H1 (cell line): ENCODE results near the gene DAO. TPM values are rescaled to one million over a fixed set of nuclear protein-coding genes. Genes with fewer than 3 reads are reported as not detected.
A peak's percentile ranks its signal among the peaks of the same experiment; 100 is the strongest.

Source experiments
- CTCF ChIA-PET: fragments of 300-600 bp; sonication (Branson Sonifier 250); formaldehyde crosslinking; loops from one replicate; lab custom pipeline; 2021; ENCODE audit not compliant: partially characterized antibody; lab: Charles Lee
- POLR2A ChIA-PET: fragments of 300-600 bp; sonication (Branson Sonifier 250); formaldehyde crosslinking; loops from one replicate; lab custom pipeline; 2021; ENCODE audit warnings: inconsistent platforms; ENCODE audit not compliant: partially characterized antibody; lab: Charles Lee
- DNase-seq, 2 experiments: peaks; one replicate each; pipeline versions ENCODE4 v3.0.0 to v3.0.0-alpha.2; 2010 to 2022; ENCODE audit warnings: low spot score in 2 of 2, low read depth in 1 of 2, mixed read lengths in 1 of 2
- FAIRE-seq: peaks from 2 replicates; lab custom pipeline; 2011; peaks lifted over from hg19 to GRCh38; lab: Jason Lieb, UNC
- H2AFZ ChIP-seq: 2 replicates; pipeline ENCODE4 v1.8.1; 2012; ENCODE audit warnings: low read length, inconsistent platforms
- H2AK5ac ChIP-seq: 2 replicates; pipeline ENCODE4 v1.6.1; 2013; ENCODE audit warnings: low read depth, low read length
- H2BK120ac ChIP-seq: replicated peaks from 2 replicates; pipeline ENCODE3; 2013; ENCODE audit warnings: low read depth, low read length, inconsistent platforms
- H2BK12ac ChIP-seq: 2 replicates; pipeline ENCODE4 v1.6.1; 2013; ENCODE audit warnings: low read depth, low read length
- H2BK15ac ChIP-seq: 2 replicates; pipeline ENCODE4 v1.6.1; 2013; ENCODE audit warnings: low read length
- H2BK20ac ChIP-seq: 2 replicates; pipeline ENCODE4 v1.6.1; 2013; ENCODE audit warnings: low read length
- H2BK5ac ChIP-seq: 2 replicates; pipeline ENCODE4 v1.6.1; 2013; ENCODE audit warnings: low read depth, low read length
- H3K14ac ChIP-seq: 2 replicates; pipeline ENCODE4 v1.6.1; 2013; ENCODE audit warnings: inconsistent platforms; ENCODE audit not compliant: insufficient read length
- H3K18ac ChIP-seq: 2 replicates; pipeline ENCODE4 v1.6.1; 2013; ENCODE audit warnings: low read length; ENCODE audit errors: extremely low read depth
- H3K23ac ChIP-seq: 2 replicates; pipeline ENCODE4 v1.6.1; 2013; ENCODE audit warnings: inconsistent platforms; ENCODE audit not compliant: insufficient read length
- H3K23me2 ChIP-seq: 2 replicates; pipeline ENCODE4 v1.6.1; 2013; ENCODE audit warnings: low read depth, low read length
- H3K27ac ChIP-seq: 2 replicates; pipeline ENCODE4 v1.6.1; 2011; ENCODE audit warnings: low read depth, low read length, inconsistent platforms
- H3K27me3 ChIP-seq, 4 experiments: replicated peaks in 1 of 4; 1 replicate in 1 of 4; 2 replicates in 3 of 4; pipeline versions ENCODE4 v1.6.1 to v1.8.1; 2011 to 2013; ENCODE audit warnings: low read length in 3 of 4, mild to moderate bottlenecking in 3 of 4, inconsistent platforms in 2 of 4, mixed read lengths in 2 of 4, moderate library complexity in 1 of 4; ENCODE audit not compliant: control insufficient read depth in 3 of 4, insufficient read depth in 3 of 4; ENCODE audit errors: extremely low read depth in 1 of 4
- H3K36me3 ChIP-seq, 4 experiments: 2 replicates each; pipeline versions ENCODE4 v1.6.1 to v1.8.1; 2011 to 2013; ENCODE audit warnings: mild to moderate bottlenecking in 4 of 4, low read length in 3 of 4, moderate library complexity in 2 of 4, control low read depth in 1 of 4, inconsistent platforms in 1 of 4; ENCODE audit not compliant: insufficient read depth in 4 of 4, control insufficient read depth in 2 of 4
- H3K4ac ChIP-seq: replicated peaks from 2 replicates; pipeline ENCODE3; 2013; ENCODE audit warnings: low read length, low read depth, mixed read lengths, inconsistent platforms; ENCODE audit not compliant: insufficient read length
- H3K4me1 ChIP-seq, 4 experiments: replicated peaks in 1 of 4; 1 replicate in 1 of 4; 2 replicates in 3 of 4; pipeline versions ENCODE4 v1.6.1 to v1.8.1; 2011 to 2013; ENCODE audit warnings: low read length in 3 of 4, inconsistent platforms in 2 of 4, mixed read lengths in 1 of 4; ENCODE audit not compliant: insufficient read depth in 4 of 4, control insufficient read depth in 3 of 4
- H3K4me2 ChIP-seq, 2 experiments: 2 replicates each; pipeline versions ENCODE4 v1.6.1 to v1.8.1; 2011 to 2013; ENCODE audit warnings: low read depth in 2 of 2, low read length in 2 of 2, control low read depth in 1 of 2, inconsistent platforms in 1 of 2, mild to moderate bottlenecking in 1 of 2; ENCODE audit not compliant: insufficient read depth in 1 of 2
- H3K4me3 ChIP-seq, 4 experiments: fragments of 200-600, 300-600 bp in 1 of 4; sonication (generic), shearing (Covaris generic), sonication (Bioruptor Twin) in 1 of 4; 2 replicates each; pipeline versions ENCODE4 v1.5.1 to v1.8.1; 2011 to 2016; ENCODE audit warnings: low read length in 4 of 4, low read depth in 3 of 4, control low read depth in 2 of 4, inconsistent platforms in 2 of 4, mild to moderate bottlenecking in 2 of 4, mixed read lengths in 1 of 4, moderate library complexity in 1 of 4; ENCODE audit not compliant: insufficient read depth in 2 of 4; ENCODE audit errors: extremely low read depth in 1 of 4
- H3K56ac ChIP-seq: replicated peaks from 2 replicates; pipeline ENCODE3; 2013; ENCODE audit warnings: low read depth, mild to moderate bottlenecking, mixed read lengths, low read length, inconsistent platforms; ENCODE audit not compliant: insufficient read length
- H3K79me1 ChIP-seq: 2 replicates; pipeline ENCODE4 v1.6.1; 2013; ENCODE audit warnings: low read depth, low read length, control low read depth
- H3K79me2 ChIP-seq, 2 experiments: 2 replicates each; pipeline versions ENCODE4 v1.6.1 to v1.8.1; 2012 to 2013; ENCODE audit warnings: low read length in 2 of 2, mild to moderate bottlenecking in 2 of 2, inconsistent platforms in 1 of 2; ENCODE audit not compliant: insufficient read depth in 2 of 2, control insufficient read depth in 1 of 2
- H3K9ac ChIP-seq, 4 experiments: replicated peaks in 1 of 4; 1 replicate in 1 of 4; 2 replicates in 3 of 4; pipeline versions ENCODE4 v1.6.1 to v1.8.1; 2011 to 2013; ENCODE audit warnings: low read depth in 3 of 4, low read length in 3 of 4, control low read depth in 2 of 4, mild to moderate bottlenecking in 2 of 4, moderate library complexity in 2 of 4, inconsistent platforms in 1 of 4; ENCODE audit errors: extremely low read depth in 1 of 4
- H3K9me3 ChIP-seq, 2 experiments: 2 replicates each; pipeline versions ENCODE4 v1.6.1 to v1.8.1; 2012 to 2013; ENCODE audit warnings: mild to moderate bottlenecking in 2 of 2, moderate library complexity in 2 of 2, control low read depth in 1 of 2, inconsistent platforms in 1 of 2, low read depth in 1 of 2, low read length in 1 of 2, mixed read lengths in 1 of 2; ENCODE audit not compliant: insufficient read depth in 2 of 2
- H4K20me1 ChIP-seq, 2 experiments: replicated peaks in 1 of 2; 2 replicates each; pipeline versions ENCODE3 to v1.8.1; 2011 to 2013; ENCODE audit warnings: inconsistent platforms in 2 of 2, low read length in 2 of 2, mild to moderate bottlenecking in 1 of 2; ENCODE audit not compliant: insufficient read depth in 2 of 2, control insufficient read depth in 1 of 2
- H4K5ac ChIP-seq: 2 replicates; pipeline ENCODE4 v1.6.1; 2013; ENCODE audit warnings: low read length, low read depth, mixed read lengths, inconsistent platforms; ENCODE audit not compliant: insufficient read length
- H4K8ac ChIP-seq: 2 replicates; pipeline ENCODE4 v1.8.0; 2013; ENCODE audit warnings: mild to moderate bottlenecking, moderate library complexity, low read length, inconsistent platforms; ENCODE audit not compliant: insufficient read depth; ENCODE audit errors: extremely low read depth
- H4K91ac ChIP-seq: replicated peaks from 2 replicates; pipeline ENCODE3; 2013; ENCODE audit warnings: low read length, mixed read lengths, inconsistent platforms; ENCODE audit not compliant: insufficient read length
- KDM5A ChIP-seq: fragments of 200-600 bp; IDR thresholded peaks from 2 replicates; pipeline ENCODE4 v1.7.1; 2012; ENCODE audit warnings: mild to moderate bottlenecking, low read length, inconsistent platforms, mixed read lengths
- POLR2A ChIP-seq, 2 experiments: IDR thresholded peaks; 1 replicate in 1 of 2; 2 replicates in 1 of 2; pipeline ENCODE4 v1.6.1; 2011; ENCODE audit warnings: low read depth in 2 of 2, low read length in 2 of 2, mild to moderate bottlenecking in 2 of 2; ENCODE audit errors: control extremely low read depth in 1 of 2
- POU5F1 ChIP-seq: IDR thresholded peaks from 2 replicates; pipeline ENCODE4 v1.6.1; 2011; ENCODE audit warnings: low read depth, mild to moderate bottlenecking, low read length, moderate library complexity
- SIX5 ChIP-seq: IDR thresholded peaks from 2 replicates; pipeline ENCODE4 v1.6.1; 2011; ENCODE audit warnings: mild to moderate bottlenecking, low read depth, low read length
- TCF12 ChIP-seq: IDR thresholded peaks from 2 replicates; pipeline ENCODE4 v1.6.1; 2011; ENCODE audit warnings: low read depth, mild to moderate bottlenecking, low read length
- TEAD4 ChIP-seq: IDR thresholded peaks from 2 replicates; pipeline ENCODE4 v1.6.1; 2012; ENCODE audit warnings: low read depth, low read length, inconsistent platforms, mixed read lengths
- WGBS, 2 experiments: shearing (Covaris generic) in 1 of 2; methylation state at CpG; one replicate each; pipeline versions ENCODE4 v1.1.6 to v1.1.7; 2013 to 2015; ENCODE audit warnings: low lambda C conversion rate in 2 of 2, mixed read lengths in 2 of 2, inconsistent platforms in 1 of 2, low coverage in 1 of 2, missing lambda C conversion rate in 1 of 2; ENCODE audit not compliant: insufficient replicate concordance in 2 of 2, insufficient coverage in 1 of 2, insufficient read length in 1 of 2; ENCODE audit errors: extremely low coverage in 1 of 2, missing lambda C conversion rate in 1 of 2; 5-methylcytosine and 5-hydroxymethylcytosine counted together
- polyA plus RNA-seq, 7 experiments: library from polyadenylated mRNA; depleted of rRNA in 3 of 7; stranded (reverse) in 5 of 7; unstranded in 2 of 7; fragments of >200 nt in 5 of 7; fragments of 200-250 nt in 2 of 7; gene quantifications; 1 replicate in 5 of 7; 2 replicates in 1 of 7; 4 replicates in 1 of 7; pipeline versions ENCODE4 v1.2.1 to v1.2.3, GENCODE V29; 2011 to 2013; ENCODE audit warnings: missing spikeins in 2 of 7, mixed read lengths in 2 of 7
- total RNA-seq: library from RNA; stranded (reverse); fragmentation: NEBNext Ultra II Directional; extraction: Animal tissue kit (Norgen Biotek cat#: 25700); gene quantifications from 2 replicates; pipeline ENCODE4 v1.2.1, GENCODE V29; 2021

Gene DAO
- total and polyA plus RNA-seq, 2 of the 8 experiments (the other 6 are each of a cell fraction or from before 2014, with no cell fraction given), result not detected

DNA sequence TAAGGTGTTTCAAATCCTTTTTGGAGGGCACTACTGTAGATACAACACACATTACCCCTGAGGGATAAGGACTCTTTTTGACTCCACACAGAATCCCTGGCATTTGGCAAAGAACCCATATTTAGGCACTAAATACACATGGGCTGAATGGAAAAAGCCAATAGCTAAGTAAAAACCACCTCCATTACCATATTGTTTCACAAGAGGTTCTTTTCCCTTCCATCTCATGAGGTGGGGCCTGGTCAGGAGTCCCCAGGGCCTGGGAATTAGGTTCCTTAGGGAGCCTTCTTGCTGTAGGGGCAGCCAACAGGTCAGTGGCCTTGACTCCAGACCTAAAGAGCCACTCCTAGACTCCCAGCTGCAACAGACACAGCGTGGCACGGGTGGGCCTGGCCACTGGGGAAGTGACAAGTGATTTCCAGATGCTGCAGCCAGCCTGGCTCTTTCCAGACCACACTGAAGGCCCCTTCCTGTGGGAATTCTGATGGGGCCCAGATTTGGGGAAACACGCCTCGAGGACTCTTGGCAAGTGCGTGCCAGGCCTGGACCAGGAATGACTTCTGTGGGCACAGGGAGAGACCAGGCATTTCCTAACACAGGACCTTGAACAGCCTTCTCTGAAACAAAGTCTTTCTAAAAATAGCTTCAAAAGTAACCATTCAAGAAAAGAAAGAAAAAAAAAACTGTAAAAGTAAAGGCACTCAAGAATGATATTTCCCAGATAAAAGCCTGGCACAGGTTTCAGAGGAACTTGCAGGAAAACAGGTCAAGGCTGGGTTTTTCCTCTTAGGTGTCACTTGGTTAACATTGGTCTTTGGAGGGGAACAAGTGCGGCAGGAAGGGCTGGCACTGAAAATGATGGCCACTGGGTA is 40.6 kb upstream of the DAO start:
- no peak overlapping the region for H2AFZ ChIP-seq
- H3K23ac ChIP-seq, result no peak overlapping the region
- H3K56ac ChIP-seq, result no peak overlapping the region
- POLR2A ChIA-PET, result interaction anchor here (1.0 to 1.4 kb wide), 4 partner anchors 10 to 19 kb away, joined by 3 to 6 read pairs (median 3); no protein-coding TSS in a partner anchor
- no peak overlapping the region for H3K9ac ChIP-seq
- no peak overlapping the region for H4K5ac ChIP-seq
- no peak overlapping the region for H3K27ac ChIP-seq
- peak overlapping the region; percentile 94 for H2BK5ac ChIP-seq
- peaks cover 2% of the 10 kb centered on the region; the same call in 1 of the 2 replicates for H3K79me1 ChIP-seq
- peak overlapping the region; percentile 67; the same call in 1 of the 2 replicates for H3K18ac ChIP-seq
- no peak overlapping the region for H3K4me2 ChIP-seq
- peaks cover 2 to 14% (median 6%) of the 10 kb centered on the region in 4 experiments; a peak in 5 of 7 replicates for H3K4me1 ChIP-seq
- H2AK5ac ChIP-seq, result peak overlapping the region; percentile 59; the same call in 1 of the 2 replicates
- H3K79me2 ChIP-seq, result no peaks in the 10 kb centered on the region
- H4K20me1 ChIP-seq, result no peaks in the 10 kb centered on the region
- FAIRE-seq, result no peak
- H4K91ac ChIP-seq, result peak overlapping the region; percentile 63
- TF ChIP-seq POLR2A (IDR thresholded peaks at IDR 0.05; ENCODE audit: control extremely low read depth in 1 of 2, low read depth in 2 of 2, low read length in 2 of 2) (no peak), TEAD4 (no peak), SIX5 (no peak), KDM5A (no peak), TCF12 (no peak), POU5F1 (no peak)
- H4K8ac ChIP-seq, result no peak overlapping the region
- no peaks in the 10 kb centered on the region for H3K23me2 ChIP-seq
- H3K14ac ChIP-seq, result no peak overlapping the region
- no peak for DNase-seq
- peak overlapping the region; percentile 61; the same call in 1 of the 2 replicates for H2BK12ac ChIP-seq
- no peaks in the 10 kb centered on the region for H3K27me3 ChIP-seq
- H3K36me3 ChIP-seq, result peaks cover 0 to 5% (median 0%) of the 10 kb centered on the region in 4 experiments; a peak in 2 of 8 replicates
- no peak overlapping the region for H2BK120ac ChIP-seq
- H2BK20ac ChIP-seq, result peak overlapping the region; percentile 62; the same call in 1 of the 2 replicates
- WGBS, 2 experiments, result 90% methylated on average over 6 of the region's 6 CpGs; no CpG with 5 or more reads in 1 of the 2 experiments
- no peaks in the 10 kb centered on the region for H3K9me3 ChIP-seq
- no peak overlapping the region for H3K4ac ChIP-seq
- 0 out of 2 replicates have a peak overlapping the region, but pooled peaks have one; percentile 40 for H2BK15ac ChIP-seq
- H3K4me3 ChIP-seq, result no peak overlapping the region
- CTCF ChIA-PET, result interaction anchor here (2.0 kb wide), 1 partner anchor 10 kb away, joined by 14 read pairs; no protein-coding TSS in a partner anchor
